ENCODE data around the gene PCSK7. TPM values are rescaled to one million over a fixed set of nuclear protein-coding genes. Genes with fewer than 3 reads are reported as not detected.

Gene PCSK7
- total RNA-seq, 1 donor from 2014 or later = 57.8 TPM

- Histone ChIP-seq H3K27ac (peak overlapping the region; percentile 85), H3K4me3 (peak overlapping the region; percentile 48), H3K4me1 (peaks cover 18% of the 10 kb centered on the region), H3K27me3 (no peaks in the 10 kb centered on the region), H3K9me3 (no peaks in the 10 kb centered on the region), H3K36me3 (peaks cover 17% of the 10 kb centered on the region)
- ATAC-seq = no peak
- DNase-seq = no peak
- TF ChIP-seq, protein P1, sequence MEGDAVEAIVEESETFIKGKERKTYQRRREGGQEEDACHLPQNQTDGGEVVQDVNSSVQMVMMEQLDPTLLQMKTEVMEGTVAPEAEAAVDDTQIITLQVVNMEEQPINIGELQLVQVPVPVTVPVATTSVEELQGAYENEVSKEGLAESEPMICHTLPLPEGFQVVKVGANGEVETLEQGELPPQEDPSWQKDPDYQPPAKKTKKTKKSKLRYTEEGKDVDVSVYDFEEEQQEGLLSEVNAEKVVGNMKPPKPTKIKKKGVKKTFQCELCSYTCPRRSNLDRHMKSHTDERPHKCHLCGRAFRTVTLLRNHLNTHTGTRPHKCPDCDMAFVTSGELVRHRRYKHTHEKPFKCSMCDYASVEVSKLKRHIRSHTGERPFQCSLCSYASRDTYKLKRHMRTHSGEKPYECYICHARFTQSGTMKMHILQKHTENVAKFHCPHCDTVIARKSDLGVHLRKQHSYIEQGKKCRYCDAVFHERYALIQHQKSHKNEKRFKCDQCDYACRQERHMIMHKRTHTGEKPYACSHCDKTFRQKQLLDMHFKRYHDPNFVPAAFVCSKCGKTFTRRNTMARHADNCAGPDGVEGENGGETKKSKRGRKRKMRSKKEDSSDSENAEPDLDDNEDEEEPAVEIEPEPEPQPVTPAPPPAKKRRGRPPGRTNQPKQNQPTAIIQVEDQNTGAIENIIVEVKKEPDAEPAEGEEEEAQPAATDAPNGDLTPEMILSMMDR (IDR thresholded peaks at IDR 0.05) = no peak
- intact Hi-C loops (cut with DNase I) = no loop called here
These were observed 33.3 kb downstream of the PCSK7 start for GRCh38 chr11:117198613-117199012.

DNA sequence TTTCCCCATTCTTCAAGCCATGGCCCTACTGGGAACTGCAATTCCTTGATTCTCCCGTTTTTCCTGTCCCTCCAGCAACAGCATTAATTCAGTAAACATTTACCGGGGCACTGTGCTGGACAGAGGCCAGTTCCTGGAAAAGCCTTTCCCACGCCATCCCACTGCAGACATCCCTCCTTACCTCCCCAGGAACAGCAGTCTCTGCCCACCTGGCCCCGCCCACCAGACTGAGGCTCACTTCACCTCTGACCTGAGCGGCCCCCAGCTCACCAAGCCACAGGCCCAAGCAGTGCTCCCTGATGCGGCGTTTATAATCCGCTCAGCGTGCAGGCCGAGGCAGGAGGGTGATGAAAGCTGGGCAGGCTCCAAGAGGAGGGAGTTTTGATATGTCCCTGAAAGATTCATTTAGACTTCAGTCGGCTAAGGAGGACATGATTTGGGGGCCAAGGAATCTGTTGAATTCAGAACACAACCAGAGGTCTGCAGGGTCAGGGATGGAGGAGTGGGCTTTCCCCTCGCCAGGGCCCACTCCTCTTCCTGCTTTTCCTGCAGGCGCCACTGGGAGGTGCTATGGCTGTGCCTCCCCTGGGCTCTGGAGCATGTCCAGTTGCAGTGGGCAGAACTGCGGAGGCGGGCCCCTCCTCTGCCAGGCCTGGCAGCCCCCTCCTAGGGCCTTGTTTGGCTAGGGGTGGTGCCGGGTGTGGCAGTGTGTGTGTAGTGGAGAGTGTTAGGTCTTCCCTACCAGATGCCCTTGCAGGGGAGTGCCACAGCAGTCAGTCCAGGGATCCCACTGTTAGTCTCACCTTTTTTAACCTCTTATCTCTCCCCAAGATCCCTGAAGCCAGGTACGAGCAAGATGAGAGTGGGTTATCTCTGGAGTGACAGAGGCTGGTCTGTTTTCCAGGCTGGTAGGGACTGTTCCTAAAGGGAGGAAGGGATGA lies 34.1 kb downstream of the PCSK7 start:
- Histone ChIP-seq H3K27me3 (no peaks in the 10 kb centered on the region), H3K4me1 (peaks cover 18% of the 10 kb centered on the region), H3K9me3 (no peaks in the 10 kb centered on the region), H3K4me3 (peak overlapping the region; percentile 48), H3K27ac (peak overlapping the region; percentile 85), H3K36me3 (peaks cover 17% of the 10 kb centered on the region)
- TF ChIP-seq, protein P1 (IDR thresholded peaks at IDR 0.05) = peak; percentile 46
- intact Hi-C loops (cut with DNase I) = no loop called here
- ATAC-seq = peak; percentile 4
- no peak for DNase-seq

- Histone ChIP-seq H3K36me3 (peaks cover 25% of the 10 kb centered on the region), H3K4me1 (peaks cover 16% of the 10 kb centered on the region), H3K27ac (peak overlapping the region; percentile 85), H3K27me3 (no peaks in the 10 kb centered on the region), H3K9me3 (no peaks in the 10 kb centered on the region), H3K4me3 (no peak overlapping the region)
- DNase-seq (no peak), ATAC-seq (no peak)
- intact Hi-C loops (cut with DNase I) = no loop called here
- TF ChIP-seq, protein P1 (IDR thresholded peaks at IDR 0.05) = no peak
These were observed 34.9 kb downstream of the PCSK7 start for GRCh38 chr11:117197006-117197405.

- no peak overlapping the region for H3K27ac ChIP-seq
These were observed 36.1 kb downstream of the PCSK7 start for GRCh38 chr11:117195761-117196160.

GRCh38 chr11:117195258-117195657 lies 36.6 kb downstream of the PCSK7 start:
- H3K4me1 ChIP-seq = peaks cover 14% of the 10 kb centered on the region
- no peaks in the 10 kb centered on the region for H3K27me3 ChIP-seq
- no peaks in the 10 kb centered on the region for H3K9me3 ChIP-seq
- no peak overlapping the region for H3K4me3 ChIP-seq
- no peak overlapping the region for H3K27ac ChIP-seq
- H3K36me3 ChIP-seq = peaks cover 37% of the 10 kb centered on the region
- intact Hi-C loops (cut with DNase I) = no loop called here
- TF ChIP-seq, protein P1 (IDR thresholded peaks at IDR 0.05) = no peak
- ATAC-seq = peak; percentile 27
- DNase-seq = no peak

More at GRCh38 chr11:117195761-117196160, 36.1 kb downstream of the PCSK7 start:
- H3K4me1 ChIP-seq = peaks cover 14% of the 10 kb centered on the region
- H3K36me3 ChIP-seq = peaks cover 33% of the 10 kb centered on the region
- DNase-seq (no peak), ATAC-seq (no peak)
- intact Hi-C loops (cut with DNase I) = no loop called here
- H3K27me3 ChIP-seq = no peaks in the 10 kb centered on the region
- TF ChIP-seq, protein P1 (IDR thresholded peaks at IDR 0.05) = no peak
- H3K4me3 ChIP-seq = no peak overlapping the region
- no peaks in the 10 kb centered on the region for H3K9me3 ChIP-seq
